HG03039 (cell line): ENCODE data around the gene LTN1.

Experiments used
- ATAC-seq: cut with Tn5 transposase; IDR thresholded peaks from one replicate; pipeline ENCODE4 v1.9.1; 2021; ENCODE audit warnings: mild to moderate bottlenecking, moderate library complexity; ENCODE audit not compliant: unreplicated experiment

Gene LTN1

GRCh38 chr21:28986677-28987076 is 6.0 kb downstream of the LTN1 start:
- no peak for ATAC-seq

- ATAC-seq, result no peak
These were observed 10.0 kb downstream of the LTN1 start for GRCh38 chr21:28982637-28983036.

GRCh38 chr21:28979092-28979491 is 13.6 kb downstream of the LTN1 start:
- no peak for ATAC-seq

GRCh38 chr21:28975397-28975796 is 17.3 kb downstream of the LTN1 start:
- no peak for ATAC-seq

- ATAC-seq, result no peak
These were observed 18.0 kb downstream of the LTN1 start for GRCh38 chr21:28974531-28975227.

- no peak for ATAC-seq
These were observed 20.3 kb downstream of the LTN1 start for GRCh38 chr21:28972398-28972797.

- no peak for ATAC-seq
These were observed 21.5 kb downstream of the LTN1 start for GRCh38 chr21:28971171-28971570.

- no peak for ATAC-seq
These were observed 28.8 kb downstream of the LTN1 start for GRCh38 chr21:28963831-28964230.

GRCh38 chr21:28962465-28962864 is 30.2 kb downstream of the LTN1 start:
- ATAC-seq, result no peak

GRCh38 chr21:28961927-28962326 is 30.8 kb downstream of the LTN1 start:
- ATAC-seq, result no peak

GRCh38 chr21:28960245-28960644 is 32.4 kb downstream of the LTN1 start:
- no peak for ATAC-seq

GRCh38 chr21:28959367-28960099 is 33.1 kb downstream of the LTN1 start:
- ATAC-seq, result no peak

- ATAC-seq, result no peak
These were observed 39.4 kb downstream of the LTN1 start for GRCh38 chr21:28953247-28953646.

- no peak for ATAC-seq
These were observed 40.0 kb downstream of the LTN1 start for GRCh38 chr21:28952686-28953085.

GRCh38 chr21:28949318-28949717 is 43.4 kb downstream of the LTN1 start:
- ATAC-seq, result no peak

- no peak for ATAC-seq
These were observed 48.4 kb downstream of the LTN1 start for GRCh38 chr21:28944296-28944695.

- ATAC-seq, result no peak
These were observed 49.0 kb downstream of the LTN1 start for GRCh38 chr21:28943631-28944030.

- no peak for ATAC-seq
These were observed 54.0 kb downstream of the LTN1 start for GRCh38 chr21:28938726-28939125.

- ATAC-seq, result no peak
These were observed 54.9 kb downstream of the LTN1 start for GRCh38 chr21:28937737-28938136.

- ATAC-seq, result no peak
These were observed 56.0 kb downstream of the LTN1 start for GRCh38 chr21:28936721-28937120.

GRCh38 chr21:28936036-28936435 is 56.6 kb downstream of the LTN1 start:
- ATAC-seq, result no peak

- ATAC-seq, result no peak
These were observed 60.0 kb downstream of the LTN1 start for GRCh38 chr21:28932717-28933116.
